ENCODE results near the gene YY1AP1.
"Not testable (repeated sequence)": the region's sequence is repeated elsewhere in the genome, so short reads cannot be mapped to it uniquely, and the experiment has no call there.

YY1AP1 gene, protein sequence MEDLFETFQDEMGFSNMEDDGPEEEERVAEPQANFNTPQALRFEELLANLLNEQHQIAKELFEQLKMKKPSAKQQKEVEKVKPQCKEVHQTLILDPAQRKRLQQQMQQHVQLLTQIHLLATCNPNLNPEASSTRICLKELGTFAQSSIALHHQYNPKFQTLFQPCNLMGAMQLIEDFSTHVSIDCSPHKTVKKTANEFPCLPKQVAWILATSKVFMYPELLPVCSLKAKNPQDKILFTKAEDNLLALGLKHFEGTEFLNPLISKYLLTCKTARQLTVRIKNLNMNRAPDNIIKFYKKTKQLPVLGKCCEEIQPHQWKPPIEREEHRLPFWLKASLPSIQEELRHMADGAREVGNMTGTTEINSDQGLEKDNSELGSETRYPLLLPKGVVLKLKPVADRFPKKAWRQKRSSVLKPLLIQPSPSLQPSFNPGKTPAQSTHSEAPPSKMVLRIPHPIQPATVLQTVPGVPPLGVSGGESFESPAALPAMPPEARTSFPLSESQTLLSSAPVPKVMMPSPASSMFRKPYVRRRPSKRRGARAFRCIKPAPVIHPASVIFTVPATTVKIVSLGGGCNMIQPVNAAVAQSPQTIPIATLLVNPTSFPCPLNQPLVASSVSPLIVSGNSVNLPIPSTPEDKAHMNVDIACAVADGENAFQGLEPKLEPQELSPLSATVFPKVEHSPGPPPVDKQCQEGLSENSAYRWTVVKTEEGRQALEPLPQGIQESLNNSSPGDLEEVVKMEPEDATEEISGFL

DNA sequence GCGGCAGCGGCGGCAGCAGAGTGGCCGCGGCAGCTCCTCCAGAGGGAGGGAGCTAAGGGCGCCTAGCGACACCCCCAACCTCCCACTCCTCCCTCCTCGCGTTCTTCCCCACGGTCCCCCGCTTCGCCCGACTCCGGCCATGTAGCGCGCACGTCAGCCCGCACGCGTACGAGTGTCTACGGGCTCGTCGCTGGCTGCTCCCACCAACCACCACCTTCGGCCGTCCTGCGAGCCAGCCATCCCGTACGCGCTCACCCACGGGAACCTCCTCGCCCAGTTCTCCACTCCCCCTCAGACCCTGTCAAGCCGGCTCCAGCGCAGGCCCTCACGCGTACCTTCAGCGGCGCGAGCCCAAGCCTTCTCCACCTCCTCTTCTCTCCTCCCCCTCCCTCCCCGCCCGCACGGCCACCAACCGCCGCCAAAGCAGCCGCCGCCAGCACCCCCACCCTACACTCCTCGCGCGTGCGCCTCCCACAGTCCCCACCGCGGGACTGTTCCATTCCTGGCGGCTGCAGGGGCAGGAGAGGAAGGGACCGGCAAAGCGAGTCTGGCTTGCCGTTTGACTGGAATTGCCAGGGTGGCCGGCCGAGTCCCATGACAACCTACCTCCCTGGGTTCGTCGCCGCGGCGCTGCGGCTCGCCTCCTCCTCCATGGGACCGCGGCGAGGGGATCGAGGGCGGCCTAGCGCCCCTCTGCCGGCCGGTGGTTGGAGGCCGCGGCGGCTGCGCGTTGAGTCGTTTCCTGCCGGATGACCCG is at the start of gene YY1AP1:
YY1AP1 (minus strand) TSS at position 451 of the 757 bp plus-strand sequence. CDS start 8,338 bp downstream, outside the sequence.
- peak; percentile 93 for DNase-seq

DNA sequence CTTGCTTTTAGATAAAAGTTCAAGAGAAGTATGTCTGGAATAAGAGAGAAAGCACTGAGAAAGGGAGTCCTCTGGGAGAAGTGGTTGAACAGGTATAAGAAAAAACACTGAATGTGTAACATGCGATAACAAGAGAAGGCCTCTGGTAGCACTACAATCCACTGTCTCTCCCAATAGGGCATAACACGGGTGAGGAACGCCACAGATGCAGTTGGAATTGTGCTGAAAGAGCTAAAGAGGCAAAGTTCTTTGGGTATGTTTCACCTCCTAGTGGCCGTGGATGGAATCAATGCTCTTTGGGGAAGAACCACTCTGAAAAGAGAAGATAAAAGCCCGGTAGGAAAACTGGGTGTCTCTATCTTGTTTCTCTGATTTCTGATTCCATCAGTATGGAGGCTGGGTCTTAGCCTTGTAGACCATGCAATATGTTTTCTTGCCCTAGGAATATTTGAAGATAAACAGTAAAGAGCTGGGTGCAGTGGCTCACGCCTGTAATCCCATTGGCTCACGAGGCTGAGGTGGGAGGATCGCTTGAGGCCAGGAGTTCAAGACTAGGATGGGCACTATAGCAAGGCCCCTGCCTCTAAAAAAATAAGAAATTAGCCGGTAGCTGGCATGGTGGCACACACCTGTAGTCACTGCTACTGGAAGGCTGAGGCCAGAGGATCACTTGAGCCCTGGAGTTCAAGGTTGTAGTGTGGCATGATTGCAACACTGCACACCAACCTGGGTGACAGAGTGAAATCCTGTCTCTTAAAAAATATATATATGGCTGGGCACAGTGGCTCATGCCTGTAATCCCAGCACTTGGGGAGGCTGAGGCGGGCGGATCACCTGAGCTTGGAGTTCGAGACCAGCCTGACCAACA is 40.7 kb upstream of the YY1AP1 start:
- DNase-seq: no peak

DNA sequence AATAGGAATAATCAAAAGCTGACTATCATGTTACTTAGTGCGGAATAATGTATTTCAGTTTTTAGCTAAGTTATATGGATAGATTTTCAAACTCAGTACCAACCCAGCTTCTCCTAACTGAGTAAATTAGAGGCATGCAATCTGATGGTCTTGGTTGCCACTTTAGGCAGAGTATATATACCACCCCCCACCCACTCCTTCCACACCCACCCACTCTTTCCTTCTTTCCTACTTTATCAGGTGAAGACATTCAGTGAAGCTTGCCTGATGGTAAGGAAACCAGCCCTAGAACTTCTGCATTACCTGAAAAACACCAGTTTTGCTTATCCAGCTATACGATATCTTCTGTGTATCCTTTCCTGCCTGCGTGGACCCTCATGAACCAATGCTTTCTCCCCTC is 36.6 kb upstream of the YY1AP1 start:
- DNase-seq: no peak

DNA sequence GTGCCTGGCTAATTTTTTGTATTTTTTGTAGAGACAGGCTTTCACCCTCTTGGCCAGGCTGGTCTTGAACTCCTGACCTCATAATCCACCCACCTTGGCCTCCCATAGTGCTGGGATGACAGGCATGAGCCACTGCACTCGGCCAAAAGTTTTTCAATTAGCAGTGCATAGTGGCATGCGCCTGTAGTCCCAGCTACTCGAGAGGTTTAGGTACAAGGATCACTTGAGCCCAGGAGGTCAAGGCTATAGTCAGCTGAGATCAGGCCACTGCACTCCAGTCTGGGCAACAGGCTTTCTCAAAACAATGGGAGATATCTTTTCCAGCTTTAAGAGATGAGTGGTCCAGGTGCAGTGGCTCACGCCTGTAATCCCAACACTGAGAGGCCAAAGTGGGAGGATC is 31.1 kb upstream of the YY1AP1 start:
- DNase-seq: no peak

DNA sequence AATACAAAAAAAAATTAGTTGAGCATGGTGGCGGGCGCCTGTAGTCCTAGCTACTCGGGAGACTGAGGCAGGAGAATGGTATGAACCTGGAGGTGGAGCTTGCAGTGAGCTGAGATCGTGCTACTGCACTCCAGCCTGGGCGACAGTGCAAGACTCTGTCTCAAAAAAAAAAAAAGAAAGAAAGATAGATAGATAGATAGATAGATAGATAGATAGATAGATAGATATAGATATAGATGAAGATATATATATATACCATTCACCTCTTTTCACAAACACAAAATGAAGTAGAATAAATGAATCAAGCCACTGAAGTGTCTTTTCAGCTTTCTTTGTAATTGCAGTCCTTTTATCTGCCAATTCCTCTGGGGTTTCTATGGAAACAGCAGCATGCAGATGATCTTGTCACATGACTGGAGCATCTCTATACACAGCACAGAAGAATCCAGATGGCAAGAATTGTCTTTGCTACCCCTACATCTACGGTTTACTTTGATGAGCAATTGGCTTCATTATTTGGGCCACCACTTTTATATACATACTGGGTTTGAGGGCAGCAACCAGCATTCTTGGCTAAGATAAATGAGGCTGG is 30.0 kb upstream of the YY1AP1 start:
- DNase-seq: not testable (repeated sequence)

DNA sequence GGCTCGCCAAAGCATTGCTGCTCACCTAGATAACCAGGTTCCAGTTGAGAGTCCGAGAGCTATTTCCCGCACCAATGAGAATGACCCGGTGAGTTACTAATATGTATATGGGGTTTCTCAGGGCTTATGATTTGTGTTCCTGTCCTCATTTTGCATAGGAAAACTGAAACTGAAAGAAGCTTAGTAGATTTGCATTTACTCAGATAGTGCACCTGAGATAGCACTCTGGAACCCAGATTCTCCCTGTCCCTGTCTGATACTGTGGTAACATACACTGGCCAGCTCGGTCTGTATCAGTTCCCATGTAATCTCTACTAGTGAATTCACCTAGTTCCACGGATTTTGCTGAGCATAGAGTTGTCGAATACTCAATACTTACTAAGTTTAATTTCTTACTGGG is 28.5 kb upstream of the YY1AP1 start:
- no peak for DNase-seq

DNA sequence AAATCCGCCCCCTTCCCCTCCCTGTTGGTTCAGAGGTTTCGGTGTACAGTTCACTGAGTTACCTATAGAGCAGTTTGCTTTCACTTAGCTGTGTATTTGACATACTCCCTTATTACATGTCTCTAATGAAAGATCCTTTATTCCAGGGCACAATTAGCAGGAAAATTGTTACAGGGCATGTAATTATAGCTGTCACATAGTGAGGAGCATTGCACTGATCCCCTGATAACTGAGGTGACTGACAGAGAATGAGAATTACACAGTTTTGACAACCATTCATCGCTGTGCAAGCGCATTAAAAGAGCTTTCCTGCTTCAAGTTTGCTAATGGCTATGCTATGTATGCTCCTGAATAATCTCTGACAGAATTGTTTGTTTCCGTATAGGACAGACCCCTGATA is 27.2 kb upstream of the YY1AP1 start:
- DNase-seq: no peak

DNA sequence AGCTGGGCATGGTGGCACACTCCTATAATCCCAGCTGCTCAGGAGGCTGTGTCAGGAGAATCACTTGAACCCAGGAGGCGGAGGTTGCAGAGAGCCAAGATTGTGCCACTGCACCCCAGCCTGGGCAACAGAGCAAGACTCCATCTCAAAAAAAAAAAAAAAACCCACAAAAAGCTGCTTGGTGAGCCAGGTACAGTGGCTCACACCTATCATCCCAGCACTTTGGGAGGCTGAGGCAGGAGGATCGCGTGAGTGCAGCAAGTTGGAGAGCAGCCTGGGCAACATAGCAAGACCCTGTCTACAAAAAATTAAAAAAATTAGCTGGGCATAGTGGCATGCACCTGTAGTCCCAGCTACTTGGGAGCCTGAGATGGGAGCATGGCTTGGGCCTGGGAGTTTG is 26.5 kb upstream of the YY1AP1 start:
- DNase-seq: not testable (repeated sequence)

DNA sequence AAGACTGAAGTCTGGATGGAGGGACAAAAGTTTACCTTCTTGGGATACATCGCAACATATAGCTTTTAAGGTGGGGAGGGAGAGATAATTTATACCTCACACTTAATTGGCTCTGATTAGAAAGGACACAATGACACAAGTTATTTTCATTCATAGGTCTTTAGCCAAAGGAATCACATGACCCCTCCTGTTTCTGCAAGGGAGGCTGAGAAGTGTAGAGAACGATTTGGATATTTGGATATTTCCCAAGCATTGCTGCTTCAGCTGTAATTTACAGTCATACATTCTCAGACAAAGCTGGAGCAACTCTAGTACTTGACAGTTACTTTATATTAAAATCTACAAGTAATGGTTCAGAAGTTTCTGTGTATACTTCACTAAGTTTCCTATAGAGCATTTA is 24.5 kb upstream of the YY1AP1 start:
- DNase-seq: no peak

DNA sequence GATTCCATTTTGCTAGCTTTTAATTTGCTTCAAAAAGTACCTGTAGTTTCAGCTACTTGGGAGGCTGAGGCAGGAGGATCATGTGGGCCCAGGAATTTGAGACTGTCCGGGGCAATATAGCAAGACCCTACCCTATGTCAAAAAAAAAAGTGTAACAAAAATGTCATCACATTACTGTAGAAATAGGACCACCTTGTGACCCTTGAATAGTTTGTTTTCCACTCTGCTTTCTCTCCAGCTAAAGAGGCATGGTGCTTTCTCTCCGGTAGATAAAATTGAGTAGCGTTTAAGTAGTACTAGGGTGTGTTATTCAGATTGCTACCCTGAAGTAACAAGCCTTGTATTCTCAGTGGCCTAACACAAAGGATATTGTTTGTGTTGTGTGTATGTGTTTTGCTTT is 24.1 kb upstream of the YY1AP1 start:
- not testable (repeated sequence) for DNase-seq

DNA sequence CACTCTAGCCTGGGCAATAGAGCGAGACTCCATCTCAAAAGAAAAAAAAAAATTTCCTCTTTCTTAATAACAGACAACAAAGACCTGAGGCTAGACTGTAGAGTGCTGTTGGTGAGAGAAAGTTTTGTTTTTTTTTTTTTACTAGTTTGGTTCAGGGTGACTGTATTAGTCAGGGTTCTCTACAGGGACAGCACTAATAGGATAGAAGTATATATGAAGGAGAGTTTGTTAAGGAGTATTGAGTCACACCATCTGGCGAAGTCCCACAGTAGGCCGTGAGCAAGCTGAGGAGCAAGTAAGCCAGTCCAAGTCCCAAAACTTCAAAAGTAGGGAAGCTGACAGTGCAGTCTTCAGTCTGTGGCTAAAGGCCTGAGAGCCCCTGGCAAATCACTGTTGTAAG is 22.9 kb upstream of the YY1AP1 start:
- DNase-seq: not testable (repeated sequence)

DNA sequence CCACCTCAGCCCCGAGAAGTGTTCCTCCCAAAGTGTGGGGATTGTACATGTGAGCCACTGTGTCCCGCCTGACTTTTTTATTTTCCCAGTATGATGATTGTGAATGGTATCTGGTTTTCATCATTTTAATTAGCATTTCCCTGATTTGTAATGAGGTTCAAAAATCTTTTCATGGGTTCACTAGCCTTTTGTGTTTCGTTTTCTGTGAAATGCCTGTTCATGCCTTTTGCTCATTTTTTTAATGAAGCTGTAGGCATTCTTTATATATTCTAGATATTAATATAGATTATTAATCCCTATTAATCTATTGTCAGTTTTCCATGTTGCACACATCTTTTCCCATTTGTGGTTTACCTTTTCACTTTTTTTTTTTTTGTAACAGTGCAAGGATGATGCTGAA is 20.8 kb upstream of the YY1AP1 start:
- no peak for DNase-seq

DNA sequence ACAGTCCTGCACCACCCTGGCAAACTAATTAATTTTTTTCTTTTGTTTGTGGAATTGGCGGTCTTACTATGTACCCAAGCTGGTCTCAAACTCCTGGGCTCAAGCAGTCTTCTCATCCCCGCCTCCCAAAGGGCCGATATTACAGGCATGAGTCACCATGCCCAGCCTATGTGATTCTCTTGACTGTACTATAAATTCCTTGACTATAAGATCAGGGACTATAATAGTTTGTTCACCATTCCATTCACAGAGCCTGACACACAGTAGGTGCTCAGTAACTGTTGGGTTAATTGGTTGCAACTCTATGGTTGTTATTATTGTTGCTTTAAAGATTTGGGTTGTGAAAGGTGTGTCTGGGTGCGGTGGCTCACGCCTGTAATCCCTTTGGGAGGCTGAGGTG is 17.6 kb upstream of the YY1AP1 start:
- DNase-seq: no peak

DNA sequence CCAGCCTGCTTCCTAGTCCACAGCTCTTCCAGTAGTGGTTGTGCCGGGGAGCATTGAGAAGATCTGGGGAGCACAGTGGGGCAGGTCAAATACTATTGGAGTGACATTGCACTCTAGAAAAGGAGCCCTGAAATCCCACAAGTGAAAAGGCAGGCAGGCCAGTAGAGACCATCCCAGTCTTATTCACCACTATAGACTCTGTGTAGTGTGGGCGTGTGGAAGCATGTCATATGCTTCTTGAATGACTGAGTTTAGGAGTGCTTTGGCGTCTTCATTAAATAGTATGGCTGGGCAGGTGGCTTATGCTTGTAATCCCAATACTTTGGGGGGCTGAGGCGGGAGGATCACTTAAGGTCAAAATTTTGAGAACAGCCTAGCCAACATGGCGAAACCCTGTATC is 15.8 kb upstream of the YY1AP1 start:
- DNase-seq: not testable (repeated sequence)

DNA sequence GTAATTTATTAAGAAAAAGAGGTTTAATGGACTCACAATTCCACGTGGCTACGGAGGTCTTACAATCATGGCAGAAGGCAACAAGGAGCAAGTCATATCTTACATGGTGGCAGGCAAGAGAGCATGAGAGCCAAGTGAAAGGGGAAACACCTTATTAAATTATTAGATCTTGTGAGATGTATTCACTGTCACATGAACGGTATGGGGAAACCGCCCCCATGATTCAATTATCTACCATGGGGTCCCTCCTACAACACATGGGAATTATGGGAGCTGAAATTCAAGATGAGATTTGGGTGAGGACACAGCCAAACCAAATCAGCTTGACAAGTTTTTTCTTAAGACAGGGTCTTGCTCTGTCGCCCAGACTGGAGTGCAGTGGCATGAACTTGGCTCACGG is 14.6 kb upstream of the YY1AP1 start:
- no peak for DNase-seq

DNA sequence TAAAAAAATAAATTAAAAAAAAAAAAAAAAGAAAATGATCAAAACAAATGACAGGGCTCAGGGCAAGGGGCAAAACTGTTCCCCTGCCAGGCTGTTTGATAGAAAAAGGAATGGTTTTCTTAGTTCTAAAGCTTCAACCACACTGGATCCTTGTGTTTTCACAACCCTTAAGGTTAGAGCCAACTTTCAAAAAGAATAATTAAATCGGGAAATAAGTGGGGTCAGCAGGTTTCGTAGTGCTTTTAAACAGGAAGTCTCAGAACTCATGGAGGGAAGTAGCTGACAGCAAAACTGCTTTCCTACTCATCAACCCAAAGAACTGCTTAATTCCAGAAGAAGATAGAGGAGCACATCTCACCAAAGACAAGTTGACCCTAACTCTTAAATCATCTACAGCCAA is 13.1 kb upstream of the YY1AP1 start:
- DNase-seq: not testable (repeated sequence)

DNA sequence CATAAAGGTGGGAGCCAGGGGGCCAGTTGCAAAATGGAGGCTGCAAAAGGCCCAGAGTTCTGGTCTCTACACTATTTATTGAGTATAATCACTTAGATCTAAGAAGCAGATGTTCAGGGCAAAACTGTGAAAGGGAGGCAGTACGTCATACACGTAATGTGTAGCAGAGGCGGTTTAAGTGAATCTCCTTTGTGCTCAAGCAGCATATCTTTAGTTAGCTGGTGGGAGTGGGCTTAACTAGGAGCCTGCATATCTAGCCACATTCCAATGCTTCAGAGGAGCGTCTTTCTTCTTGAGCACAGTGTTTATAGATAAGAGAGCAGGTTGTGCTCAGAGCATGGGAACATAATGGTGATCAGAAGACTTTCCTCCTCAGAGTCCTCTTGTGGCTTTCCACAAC is 10.5 kb upstream of the YY1AP1 start:
- not testable (repeated sequence) for DNase-seq

DNA sequence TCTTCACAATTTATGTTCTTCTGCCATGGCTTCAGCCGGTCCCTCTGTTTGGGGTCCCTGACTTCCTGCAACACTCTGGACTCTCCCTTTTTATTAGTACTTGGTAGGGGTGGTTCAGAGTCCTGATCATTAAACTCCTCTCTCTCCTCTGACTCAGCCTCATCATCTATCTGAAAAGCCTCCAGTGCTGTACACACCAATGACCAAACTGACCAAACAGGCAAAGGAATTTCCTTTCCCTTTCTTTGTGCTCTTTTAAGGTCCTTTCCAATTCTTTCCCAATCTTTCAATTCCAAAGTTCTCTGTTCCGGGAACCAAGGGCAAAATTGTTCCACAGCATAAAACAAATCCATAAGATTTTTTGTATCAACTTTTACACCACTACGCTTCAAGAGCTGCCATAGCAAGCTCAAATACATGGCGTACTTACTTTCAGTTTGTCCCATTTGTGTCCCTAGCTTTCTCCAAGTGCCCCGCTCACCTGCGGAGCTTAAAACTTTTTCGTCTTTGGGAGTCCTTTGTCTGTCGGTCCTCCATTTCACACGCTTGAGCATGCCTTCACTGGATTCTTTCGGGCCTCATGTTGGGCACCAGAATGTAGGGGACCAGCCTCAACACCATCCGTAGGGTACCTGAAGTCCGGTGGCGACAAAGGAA is 9.9 kb upstream of the YY1AP1 start:
- no peak for DNase-seq

DNA sequence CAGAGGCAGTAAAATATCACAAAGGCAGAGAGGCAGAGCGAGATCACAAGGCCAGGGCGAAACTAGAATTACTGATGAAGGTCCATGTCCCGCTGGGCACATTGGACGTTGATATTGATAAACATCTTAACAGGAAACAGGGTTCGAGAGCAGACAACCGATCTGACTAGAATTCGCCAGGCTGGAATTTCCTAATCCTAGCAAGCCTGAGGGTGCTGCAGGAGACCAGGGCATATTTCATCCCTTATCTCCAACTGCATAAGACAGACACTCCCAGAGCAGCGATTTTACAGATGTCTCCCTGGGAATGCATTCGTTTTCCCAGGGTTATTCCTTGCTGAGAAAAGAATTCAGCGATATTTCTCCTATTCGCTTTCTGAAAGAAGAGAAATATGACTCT is 9.0 kb upstream of the YY1AP1 start:
- DNase-seq: not testable (repeated sequence)

DNA sequence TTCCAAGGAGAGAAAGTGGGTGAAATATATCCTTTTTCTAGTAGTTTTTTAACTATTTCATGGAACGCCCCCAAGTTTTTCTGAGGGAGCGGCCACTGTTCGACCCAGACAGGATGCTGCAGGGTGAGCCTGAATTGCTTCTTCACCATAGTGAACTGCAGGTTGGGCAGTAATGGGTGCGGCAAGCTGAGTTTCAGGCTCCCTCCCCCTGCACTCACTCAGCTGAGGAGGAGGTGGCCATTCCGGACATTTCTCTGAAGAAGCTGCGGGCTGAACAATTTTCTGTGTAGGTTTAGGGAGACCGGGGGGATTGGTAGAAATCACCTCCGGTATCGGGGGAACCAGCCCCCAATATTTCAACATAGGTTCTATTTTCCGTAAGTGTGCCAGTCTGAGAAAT is 8.5 kb upstream of the YY1AP1 start:
- DNase-seq: no peak

DNA sequence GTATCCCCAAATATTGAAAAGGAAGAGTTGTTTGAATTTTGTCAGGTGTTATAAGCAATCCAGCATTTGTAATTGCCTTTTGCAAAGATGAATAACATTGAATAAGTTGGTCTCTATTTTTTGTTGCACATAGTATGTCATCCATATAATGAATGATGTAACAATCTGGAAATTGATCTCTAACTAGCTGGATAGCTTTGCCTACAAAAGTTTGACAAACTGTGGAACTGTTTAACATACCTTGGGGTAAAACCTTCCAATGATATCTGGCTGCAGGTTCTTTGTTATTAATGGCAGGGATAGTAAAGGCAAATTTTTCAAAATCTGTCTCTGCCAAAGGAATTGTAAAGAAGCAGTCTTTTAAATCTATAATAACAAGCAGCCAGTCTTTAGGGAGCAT is 8.0 kb upstream of the YY1AP1 start:
- no peak for DNase-seq

DNA sequence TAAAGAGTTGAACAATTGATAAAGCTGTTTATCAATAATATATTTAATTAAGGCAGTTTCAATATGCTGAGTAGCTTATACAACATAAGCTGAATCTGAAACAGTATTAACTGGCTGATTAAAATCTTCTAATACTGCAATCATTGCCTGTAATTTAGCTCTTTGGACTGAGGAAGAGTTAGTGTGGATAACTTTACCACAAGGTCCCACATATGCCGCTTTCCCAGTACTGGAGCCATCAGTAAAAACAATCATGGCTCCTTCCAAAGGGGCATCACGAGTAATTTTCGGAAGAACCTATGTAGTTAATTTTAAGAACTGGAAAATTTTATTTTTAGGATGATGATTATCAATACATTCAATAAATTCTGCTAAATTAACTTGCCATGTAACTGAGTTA is 7.0 kb upstream of the YY1AP1 start:
- no peak for DNase-seq
